HEK293 (cell line): ENCODE data around the gene SHISA6.

Source experiments
- CTCF ChIA-PET: fragments of 350-600 bp; formaldehyde crosslinking; extraction: SDS; loops from one replicate; lab custom pipeline; 2021; ENCODE audit warnings: antibody characterized with exemption; lab: Yijun Ruan, JAX
- POLR2A ChIA-PET: fragments of 300-600 bp; formaldehyde crosslinking; extraction: SDS; loops from one replicate; lab custom pipeline; 2020; ENCODE audit warnings: antibody characterized with exemption, inconsistent platforms; lab: Yijun Ruan, JAX
- H3K27ac ChIP-seq: fragments of 200-500 bp; sonication (Bioruptor generic); 2 replicates; pipeline ENCODE4 v1.5.1; 2014; ENCODE audit warnings: low read depth, low read length, control low read depth, inconsistent platforms; ENCODE audit errors: extremely low read depth
- H3K36me3 ChIP-seq, 2 experiments: fragments of 200-500 bp in 1 of 2; sonication (Bioruptor generic) in 1 of 2; 1 replicate in 1 of 2; 2 replicates in 1 of 2; pipeline ENCODE4 v1.5.1; 2014 to 2017; ENCODE audit warnings: inconsistent platforms in 2 of 2, low read length in 2 of 2; ENCODE audit not compliant: control insufficient read depth in 2 of 2, insufficient read depth in 1 of 2
- H3K4me1 ChIP-seq: fragments of 200-500 bp; sonication (Bioruptor generic); 2 replicates; pipeline ENCODE4 v1.5.1; 2014; ENCODE audit warnings: mild to moderate bottlenecking, low read length, inconsistent platforms; ENCODE audit not compliant: control insufficient read depth, insufficient read depth
- H3K4me3 ChIP-seq: 2 replicates; pipeline ENCODE4 v1.5.1; 2011; ENCODE audit warnings: low read depth, mild to moderate bottlenecking, control low read depth, low read length, moderate library complexity
- H3K9me3 ChIP-seq: fragments of 200-500 bp; sonication (Bioruptor generic); 2 replicates; pipeline ENCODE4 v1.5.1; 2014; ENCODE audit warnings: low read depth, low read length, inconsistent platforms; ENCODE audit not compliant: control insufficient read depth, insufficient read depth
- FEZF1 ChIP-seq: fragments of 450-650 bp; formaldehyde crosslinking; IDR thresholded peaks from 2 replicates; pipeline ENCODE4 v1.5.1; 2016; ENCODE audit warnings: missing biosample characterization, missing genetic modification characterization
- HOXA7 ChIP-seq: sonication (generic); formaldehyde crosslinking; IDR thresholded peaks from 2 replicates; pipeline ENCODE4 v1.8.1; 2022; ENCODE audit warnings: missing genetic modification reagents, borderline replicate concordance
- IKZF3 ChIP-seq: fragments of 450-650 bp; IDR thresholded peaks from 2 replicates; pipeline ENCODE4 v1.5.0; 2018; ENCODE audit warnings: missing biosample characterization, mild to moderate bottlenecking, missing genetic modification characterization, moderate library complexity
- KLF1 ChIP-seq: fragments of 450-650 bp; formaldehyde crosslinking; IDR thresholded peaks from 2 replicates; pipeline ENCODE4 v1.5.1; 2016; ENCODE audit warnings: missing biosample characterization, missing genetic modification characterization
- KLF17 ChIP-seq: fragments of 450-650 bp; formaldehyde crosslinking; IDR thresholded peaks from 2 replicates; pipeline ENCODE4 v1.5.1; 2016; ENCODE audit warnings: missing biosample characterization, missing genetic modification characterization
- MEIS1 ChIP-seq: sonication (generic); formaldehyde crosslinking; IDR thresholded peaks from 2 replicates; pipeline ENCODE4 v1.8.1; 2022; ENCODE audit warnings: missing genetic modification reagents, mild to moderate bottlenecking, borderline replicate concordance
- PRDM10 ChIP-seq: fragments of 450-650 bp; formaldehyde crosslinking; IDR thresholded peaks from 2 replicates; pipeline ENCODE4 v1.5.1; 2016; ENCODE audit warnings: missing biosample characterization, missing genetic modification characterization
- RBAK ChIP-seq: fragments of 450-650 bp; formaldehyde crosslinking; IDR thresholded peaks from 2 replicates; pipeline ENCODE4 v1.5.1; 2016; ENCODE audit warnings: missing biosample characterization, missing genetic modification characterization
- SALL2 ChIP-seq: fragments of 450-650 bp; formaldehyde crosslinking; IDR thresholded peaks from 2 replicates; pipeline ENCODE4 v1.5.0; 2017; ENCODE audit warnings: missing biosample characterization, mild to moderate bottlenecking, missing genetic modification characterization, borderline replicate concordance
- ZBTB10 ChIP-seq: fragments of 450-650 bp; formaldehyde crosslinking; IDR thresholded peaks from 2 replicates; pipeline ENCODE4 v1.5.1; 2016; ENCODE audit warnings: missing biosample characterization, missing genetic modification characterization
- ZNF302 ChIP-seq: fragments of 450-650 bp; formaldehyde crosslinking; IDR thresholded peaks from 2 replicates; pipeline ENCODE4 v1.5.1; 2016; ENCODE audit warnings: missing biosample characterization, missing genetic modification characterization, low read depth
- ZNF362 ChIP-seq: fragments of 450-650 bp; formaldehyde crosslinking; IDR thresholded peaks from 2 replicates; pipeline ENCODE4 v1.5.1; 2016; ENCODE audit warnings: missing biosample characterization, missing genetic modification characterization
- ZNF548 ChIP-seq: fragments of 450-650 bp; formaldehyde crosslinking; IDR thresholded peaks from 2 replicates; pipeline ENCODE4 v1.5.1; 2016; ENCODE audit warnings: missing biosample characterization, missing genetic modification characterization
- ZNF571 ChIP-seq: fragments of 450-650 bp; formaldehyde crosslinking; IDR thresholded peaks from 2 replicates; pipeline ENCODE4 v1.5.0; 2017; ENCODE audit warnings: missing biosample characterization, missing genetic modification characterization
- ZNF623 ChIP-seq: fragments of 450-650 bp; formaldehyde crosslinking; IDR thresholded peaks from 2 replicates; pipeline ENCODE4 v1.5.1; 2016; ENCODE audit warnings: missing biosample characterization, missing genetic modification characterization
- ZNF658 ChIP-seq: fragments of 450-650 bp; formaldehyde crosslinking; IDR thresholded peaks from 2 replicates; pipeline ENCODE4; 2016; ENCODE audit warnings: missing biosample characterization, missing genetic modification characterization

Gene SHISA6

GRCh38 chr17:11278186-11278991, 37.4 kb downstream of the SHISA6 start:
- CTCF ChIA-PET: no interaction called here
- no peaks in the 10 kb centered on the region; the same call in 1 of the 2 replicates for H3K4me1 ChIP-seq
- H3K27ac ChIP-seq: no peak overlapping the region
- POLR2A ChIA-PET: no interaction called here
- TF ChIP-seq KLF1 (tag by site-specific recombination): no peak
- TF ChIP-seq PRDM10 (tag by site-specific recombination): no peak
- no peak for TF ChIP-seq ZNF623 (tag by site-specific recombination)
- TF ChIP-seq RBAK (tag by site-specific recombination): no peak
- no peak for TF ChIP-seq ZBTB10
- no peak for TF ChIP-seq ZNF548 (tag by site-specific recombination)
- no peak for TF ChIP-seq IKZF3 (tag by site-specific recombination)
- TF ChIP-seq ZNF362 (tag by site-specific recombination): no peak
- TF ChIP-seq MEIS1 (CRISPR knock-in tag): no peak
- TF ChIP-seq, all 188 proteins: peak for 0
- peaks cover 3% of the 10 kb centered on the region; the same call in 1 of the 2 replicates for H3K9me3 ChIP-seq
- no peaks in the 10 kb centered on the region for H3K36me3 ChIP-seq
- H3K4me3 ChIP-seq: no peak overlapping the region

- no peak overlapping the region for H3K27ac ChIP-seq
- TF ChIP-seq HOXA7 (CRISPR knock-in tag) (no peak), ZNF362 (tag by site-specific recombination) (no peak)
- ChIA-PET POLR2A (no interaction called here), CTCF (no interaction called here)
- H3K4me3 ChIP-seq: no peak overlapping the region
- peaks cover 3% of the 10 kb centered on the region; the same call in 1 of the 2 replicates for H3K9me3 ChIP-seq
- H3K4me1 ChIP-seq: no peaks in the 10 kb centered on the region; the same call in 1 of the 2 replicates
- H3K36me3 ChIP-seq: no peaks in the 10 kb centered on the region
Measured at GRCh38 chr17:11278992-11279270, 37.9 kb downstream of the SHISA6 start.

GRCh38 chr17:11279776-11280344, 38.8 kb downstream of the SHISA6 start:
- Histone ChIP-seq H3K36me3 (no peaks in the 10 kb centered on the region), H3K4me3 (no peak overlapping the region), H3K9me3 (peaks cover 3% of the 10 kb centered on the region; the same call in 1 of the 2 replicates), H3K27ac (no peak overlapping the region), H3K4me1 (no peaks in the 10 kb centered on the region; the same call in 1 of the 2 replicates)
- CTCF ChIA-PET: no interaction called here
- TF ChIP-seq FEZF1 (tag by site-specific recombination) (no peak), SALL2 (tag by site-specific recombination) (no peak), ZNF658 (tag by site-specific recombination) (no peak), KLF17 (tag by site-specific recombination) (no peak), ZNF571 (tag by site-specific recombination) (no peak), ZNF302 (tag by site-specific recombination) (no peak)
- POLR2A ChIA-PET: no interaction called here
